ENCODE data around the gene MUC5B. TPM values are rescaled to one million over a fixed set of nuclear protein-coding genes. Genes with fewer than 3 reads are reported as not detected.

The MUC5B gene
- total RNA-seq, 1 experiment from 2014 or later, result not detected

- no peak for DNase-seq (ENCODE audit: low spot score)
- no peak overlapping the region for H3K4me3 ChIP-seq (ENCODE audit: low read depth, low read length, poor library complexity, severe bottlenecking)
- no TSS peak for BruUV-seq (replicated peaks)
- H3K27ac ChIP-seq (ENCODE audit: low read depth, low read length, poor library complexity, severe bottlenecking), result no peak overlapping the region
- no peaks in the 10 kb centered on the region for H3K27me3 ChIP-seq (replicated peaks; ENCODE audit: insufficient read depth, low read depth, low read length, poor library complexity)
- ChIA-PET POLR2A (ENCODE audit: low non-redundant PET) (no interaction called here), CTCF (no interaction called here)
- TF ChIP-seq EZH2 (IDR thresholded peaks at IDR 0.05; ENCODE audit: borderline replicate concordance, low read depth, low read length, poor library complexity, severe bottlenecking) (no peak), CTCF (conservative IDR thresholded peaks at IDR 0.05; ENCODE audit: low read depth, low read length) (no peak)
- no peaks in the 10 kb centered on the region for H3K4me1 ChIP-seq (ENCODE audit: insufficient read depth, low read length, poor library complexity, severe bottlenecking)
- no peaks in the 10 kb centered on the region for H3K9me3 ChIP-seq (ENCODE audit: low read depth, low read length, poor library complexity, severe bottlenecking)
- H3K36me3 ChIP-seq (ENCODE audit: insufficient read depth, low read length, poor library complexity, severe bottlenecking), result no peaks in the 10 kb centered on the region
- intact Hi-C loops (cut with micrococcal nuclease; ENCODE audit: unreplicated experiment), result no loop called here
Measured at GRCh38 chr11:1253103-1253485, 30.2 kb downstream of the MUC5B start.

- no peak for TF ChIP-seq EZH2 (IDR thresholded peaks at IDR 0.05; ENCODE audit: borderline replicate concordance, low read depth, low read length, poor library complexity, severe bottlenecking)
- no peak for TF ChIP-seq CTCF (conservative IDR thresholded peaks at IDR 0.05; ENCODE audit: low read depth, low read length)
- Histone ChIP-seq H3K9me3 (ENCODE audit: low read depth, low read length, poor library complexity, severe bottlenecking) (no peaks in the 10 kb centered on the region), H3K27ac (ENCODE audit: low read depth, low read length, poor library complexity, severe bottlenecking) (no peak overlapping the region), H3K4me1 (ENCODE audit: insufficient read depth, low read length, poor library complexity, severe bottlenecking) (no peaks in the 10 kb centered on the region), H3K27me3 (replicated peaks; ENCODE audit: insufficient read depth, low read depth, low read length, poor library complexity) (no peaks in the 10 kb centered on the region), H3K36me3 (ENCODE audit: insufficient read depth, low read length, poor library complexity, severe bottlenecking) (no peaks in the 10 kb centered on the region), H3K4me3 (ENCODE audit: low read depth, low read length, poor library complexity, severe bottlenecking) (no peak overlapping the region)
- DNase-seq (ENCODE audit: low spot score), result no peak
- no TSS peak for BruUV-seq (replicated peaks)
- intact Hi-C loops (cut with micrococcal nuclease; ENCODE audit: unreplicated experiment), result no loop called here
- POLR2A ChIA-PET (ENCODE audit: low non-redundant PET), result no interaction called here
- CTCF ChIA-PET, result no interaction called here
Measured at GRCh38 chr11:1254086-1254648, 31.3 kb downstream of the MUC5B start.

DNA sequence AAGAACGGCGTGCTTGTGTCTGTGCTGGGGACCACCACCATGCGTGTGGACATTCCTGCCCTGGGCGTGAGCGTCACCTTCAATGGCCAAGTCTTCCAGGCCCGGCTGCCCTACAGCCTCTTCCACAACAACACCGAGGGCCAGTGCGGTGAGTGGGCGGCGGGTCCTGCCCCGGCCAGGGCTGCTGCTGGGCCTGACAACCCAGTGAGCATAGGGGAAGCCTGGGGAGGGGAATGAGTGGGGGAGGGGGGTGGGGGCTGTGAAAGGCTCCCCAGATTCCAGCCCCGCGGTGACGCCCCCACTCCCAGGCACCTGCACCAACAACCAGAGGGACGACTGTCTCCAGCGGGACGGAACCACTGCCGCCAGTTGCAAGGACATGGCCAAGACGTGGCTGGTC is 31.9 kb downstream of the MUC5B start:
- Histone ChIP-seq H3K4me3 (ENCODE audit: low read depth, low read length, poor library complexity, severe bottlenecking) (no peak overlapping the region), H3K27me3 (replicated peaks; ENCODE audit: insufficient read depth, low read depth, low read length, poor library complexity) (no peaks in the 10 kb centered on the region), H3K4me1 (ENCODE audit: insufficient read depth, low read length, poor library complexity, severe bottlenecking) (no peaks in the 10 kb centered on the region), H3K9me3 (ENCODE audit: low read depth, low read length, poor library complexity, severe bottlenecking) (no peaks in the 10 kb centered on the region), H3K27ac (ENCODE audit: low read depth, low read length, poor library complexity, severe bottlenecking) (no peak overlapping the region), H3K36me3 (ENCODE audit: insufficient read depth, low read length, poor library complexity, severe bottlenecking) (no peaks in the 10 kb centered on the region)
- intact Hi-C loops (cut with micrococcal nuclease; ENCODE audit: unreplicated experiment), result no loop called here
- no peak for DNase-seq (ENCODE audit: low spot score)
- no peak for TF ChIP-seq EZH2 (IDR thresholded peaks at IDR 0.05; ENCODE audit: borderline replicate concordance, low read depth, low read length, poor library complexity, severe bottlenecking)
- no peak for TF ChIP-seq CTCF (conservative IDR thresholded peaks at IDR 0.05; ENCODE audit: low read depth, low read length)
- no TSS peak for BruUV-seq (replicated peaks)
- CTCF ChIA-PET, result no interaction called here
- POLR2A ChIA-PET (ENCODE audit: low non-redundant PET), result no interaction called here
